Stomach (tissue), 9 donors: ENCODE results near the gene RAD21L1. TPM values are rescaled to one million over a fixed set of nuclear protein-coding genes. Genes with fewer than 3 reads are reported as not detected.

Experiments
- DNase-seq, 2 donors: peaks; one replicate each; pipeline versions ENCODE4 v3.0.0 to v3.0.0-alpha.2; 2013 to 2019
- H3K27ac ChIP-seq, 5 donors: fragments of 200-600 bp in 4 of 5; sonication (generic) in 4 of 5; one replicate each; pipeline ENCODE4 v1.5.1; 2013 to 2019; ENCODE audit warnings: mild to moderate bottlenecking in 1 of 5, moderate library complexity in 1 of 5
- H3K27me3 ChIP-seq, 3 donors: fragments of 200-600 bp; sonication (generic); one replicate each; pipeline ENCODE4 v1.5.1; 2017 to 2019; ENCODE audit warnings: mixed run types in 1 of 3
- H3K36me3 ChIP-seq, 4 donors: fragments of 200-600 bp; sonication (generic); 1 replicate in 3 of 4; 2 replicates in 1 of 4; pipeline ENCODE4 v1.5.1; 2016 to 2019
- H3K4me1 ChIP-seq, 4 donors: fragments of 200-600 bp; sonication (generic); one replicate each; pipeline ENCODE4 v1.5.1; 2016 to 2019
- H3K4me3 ChIP-seq, 4 donors: fragments of 200-600 bp; sonication (generic) in 3 of 4; one replicate each; pipeline ENCODE4 v1.5.1; 2016 to 2019; ENCODE audit warnings: mild to moderate bottlenecking in 1 of 4
- H3K9me3 ChIP-seq, 4 donors: fragments of 200-600 bp; sonication (generic); one replicate each; pipeline ENCODE4 v1.5.1; 2016 to 2019
- EP300 ChIP-seq: sonication (generic); formaldehyde crosslinking; IDR thresholded peaks from one replicate; pipeline ENCODE4 v1.6.1; 2017; ENCODE audit warnings: antibody characterized with exemption
- POLR2A ChIP-seq, 4 donors: fragments of 450-650 bp; IDR thresholded peaks; one replicate each; pipeline ENCODE4 v1.6.1; 2016; ENCODE audit warnings: antibody characterized with exemption in 4 of 4, control low read depth in 2 of 4, mild to moderate bottlenecking in 1 of 4, moderate library complexity in 1 of 4
- POLR2AphosphoS5 ChIP-seq, 3 donors: sonication (generic); formaldehyde crosslinking; IDR thresholded peaks; one replicate each; pipeline ENCODE4 v1.6.1; 2016; ENCODE audit warnings: antibody characterized with exemption in 3 of 3
- WGBS, 5 donors: extraction: QIAGEN DNeasy Blood & Tissue Kit in 3 of 5; methylation state at CpG; one replicate each; pipeline versions ENCODE4 v1.1.5 to v1.1.7; 2013 to 2018; 5-methylcytosine and 5-hydroxymethylcytosine counted together
- intact Hi-C: fragments of 100-400 bp; cut with DNase I; formaldehyde crosslinking; loops from one replicate; pipeline ENCODE4 v1.15.1; 2023; ENCODE audit warnings: low total_unique reads
- polyA plus RNA-seq, 3 donors: library from polyadenylated mRNA; stranded (reverse); fragments of 200-250 nt; gene quantifications; one replicate each; pipeline ENCODE4 v1.2.3, GENCODE V29; 2013
- total RNA-seq, 5 donors: library from RNA; depleted of rRNA; stranded (reverse); fragments of >200 nt; gene quantifications; one replicate each; pipeline versions ENCODE4 v1.1.0 to v1.2.3, GENCODE V29; 2014 to 2016
- TF ChIP-seq, protein P1 (sequence below), 7 experiments: fragments of 450-650 bp in 4 of 7; fragments of 200-600 bp in 3 of 7; sonication (generic) in 3 of 7; IDR thresholded peaks; one replicate each; pipeline ENCODE4 v1.5.1; 2016 to 2019; ENCODE audit warnings: antibody characterized with exemption in 7 of 7, control low read depth in 2 of 7, mild to moderate bottlenecking in 1 of 7
- donor health status: healthy with polysubstance abuse.
- donor health status: Bipolar disorder and iron deficiency.
- donor health status: healthy.

RAD21L1 gene
- total and polyA plus RNA-seq, 8 donors = not detected

DNA sequence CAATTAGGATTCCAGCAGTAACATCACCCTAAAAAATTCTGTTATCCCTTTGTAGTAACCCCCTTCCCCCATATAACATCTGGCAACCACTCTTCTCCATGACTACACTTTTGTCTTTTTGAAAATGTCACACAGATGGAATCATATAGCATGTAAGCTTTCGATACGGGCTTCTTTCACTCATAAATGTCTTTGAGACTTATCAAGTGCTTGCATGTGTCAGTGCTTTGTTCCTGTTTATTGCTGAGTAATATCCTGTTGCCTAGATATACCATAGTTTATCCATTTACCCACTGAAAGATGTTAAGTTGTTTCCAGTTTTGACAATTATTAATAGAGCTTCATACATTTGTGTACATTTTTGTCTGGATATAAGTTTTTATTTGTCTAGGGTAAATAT, 29.8 kb downstream of the RAD21L1 start:
- TF ChIP-seq POLR2A (IDR thresholded peaks at IDR 0.05) = no peak
- no peak for TF ChIP-seq EP300
- no peaks in the 10 kb centered on the region for H3K4me1 ChIP-seq
- no peak for DNase-seq
- H3K9me3 ChIP-seq = no peaks in the 10 kb centered on the region
- no peaks in the 10 kb centered on the region for H3K36me3 ChIP-seq
- 81 to 84% (median 84%) methylated on average over 2 of the region's 2 CpGs for WGBS, 5 donors
- H3K27me3 ChIP-seq = peaks cover 0 to 6% (median 0%) of the 10 kb centered on the region in 3 donors
- no peak overlapping the region for H3K27ac ChIP-seq
- no peak overlapping the region for H3K4me3 ChIP-seq
- intact Hi-C loops = no loop called here

DNA sequence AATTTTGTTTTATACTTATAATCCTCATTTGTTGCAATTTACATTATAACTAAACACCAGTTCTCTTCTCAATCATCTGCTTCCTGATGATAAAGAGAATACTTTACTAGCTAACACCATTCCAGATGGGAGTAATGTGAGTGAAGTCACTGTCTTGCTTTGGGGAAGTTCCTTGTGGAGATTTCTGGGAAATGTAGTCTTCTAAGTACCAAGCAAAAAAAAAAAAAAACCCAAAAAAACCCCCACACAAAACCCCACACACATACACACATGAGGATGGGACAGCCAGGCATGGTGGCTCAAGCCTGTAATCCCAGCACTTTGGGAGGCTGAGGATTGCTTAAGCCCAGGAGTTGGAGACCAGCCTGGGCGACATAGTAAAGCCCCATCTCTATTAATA, 38.0 kb downstream of the RAD21L1 start:
- H3K27ac ChIP-seq = no peak overlapping the region
- H3K4me1 ChIP-seq = peaks cover 16 to 31% (median 25%) of the 10 kb centered on the region in 4 donors
- H3K36me3 ChIP-seq = no peaks in the 10 kb centered on the region
- H3K27me3 ChIP-seq = peaks cover 0 to 10% (median 0%) of the 10 kb centered on the region in 3 donors
- H3K4me3 ChIP-seq = no peak overlapping the region
- WGBS, 5 donors = 62 to 94% (median 84%) methylated on average over 1 of the region's 1 CpG
- intact Hi-C loops = no loop called here
- DNase-seq = no peak
- no peak for TF ChIP-seq POLR2AphosphoS5 (IDR thresholded peaks at IDR 0.05)
- TF ChIP-seq, protein P1, sequence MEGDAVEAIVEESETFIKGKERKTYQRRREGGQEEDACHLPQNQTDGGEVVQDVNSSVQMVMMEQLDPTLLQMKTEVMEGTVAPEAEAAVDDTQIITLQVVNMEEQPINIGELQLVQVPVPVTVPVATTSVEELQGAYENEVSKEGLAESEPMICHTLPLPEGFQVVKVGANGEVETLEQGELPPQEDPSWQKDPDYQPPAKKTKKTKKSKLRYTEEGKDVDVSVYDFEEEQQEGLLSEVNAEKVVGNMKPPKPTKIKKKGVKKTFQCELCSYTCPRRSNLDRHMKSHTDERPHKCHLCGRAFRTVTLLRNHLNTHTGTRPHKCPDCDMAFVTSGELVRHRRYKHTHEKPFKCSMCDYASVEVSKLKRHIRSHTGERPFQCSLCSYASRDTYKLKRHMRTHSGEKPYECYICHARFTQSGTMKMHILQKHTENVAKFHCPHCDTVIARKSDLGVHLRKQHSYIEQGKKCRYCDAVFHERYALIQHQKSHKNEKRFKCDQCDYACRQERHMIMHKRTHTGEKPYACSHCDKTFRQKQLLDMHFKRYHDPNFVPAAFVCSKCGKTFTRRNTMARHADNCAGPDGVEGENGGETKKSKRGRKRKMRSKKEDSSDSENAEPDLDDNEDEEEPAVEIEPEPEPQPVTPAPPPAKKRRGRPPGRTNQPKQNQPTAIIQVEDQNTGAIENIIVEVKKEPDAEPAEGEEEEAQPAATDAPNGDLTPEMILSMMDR (IDR thresholded peaks at IDR 0.05) = no peak
- no peak for TF ChIP-seq POLR2A (IDR thresholded peaks at IDR 0.05)
- TF ChIP-seq EP300 = no peak
- H3K9me3 ChIP-seq = no peaks in the 10 kb centered on the region

DNA sequence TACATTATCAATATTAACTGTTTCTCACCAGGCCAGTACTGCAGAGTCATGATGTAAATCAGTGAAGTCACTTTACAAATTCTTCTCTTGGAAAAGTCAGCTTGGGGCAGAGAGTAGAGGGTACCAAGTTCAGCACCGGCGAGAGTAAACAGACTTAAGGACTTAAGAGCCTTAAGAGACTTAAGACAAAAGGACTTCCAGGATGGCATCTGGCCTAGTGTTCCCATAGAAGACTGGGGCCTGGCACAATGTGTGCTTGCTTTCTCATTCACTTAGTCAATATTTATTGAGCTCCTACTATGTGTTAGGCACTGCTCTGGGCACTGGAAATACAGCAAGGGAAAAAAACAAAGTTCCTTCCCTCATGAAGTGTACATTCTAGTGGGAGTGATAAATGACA, 38.9 kb downstream of the RAD21L1 start:
- no peaks in the 10 kb centered on the region for H3K9me3 ChIP-seq
- H3K4me1 ChIP-seq = peaks cover 16 to 31% (median 25%) of the 10 kb centered on the region in 4 donors
- H3K27ac ChIP-seq = peak overlapping the region in 1 of 5 donors; percentile 72
- no peak for TF ChIP-seq EP300
- no peak for TF ChIP-seq POLR2AphosphoS5 (IDR thresholded peaks at IDR 0.05)
- TF ChIP-seq, protein P1 (IDR thresholded peaks at IDR 0.05) = no peak
- TF ChIP-seq POLR2A (IDR thresholded peaks at IDR 0.05) = no peak
- peaks cover 0 to 10% (median 0%) of the 10 kb centered on the region in 3 donors for H3K27me3 ChIP-seq
- no peaks in the 10 kb centered on the region for H3K36me3 ChIP-seq
- no peak for DNase-seq
- WGBS, 5 donors = 34 to 68% (median 60%) methylated on average over 2 of the region's 2 CpGs
- intact Hi-C loops = no loop called here
- H3K4me3 ChIP-seq = no peak overlapping the region

DNA sequence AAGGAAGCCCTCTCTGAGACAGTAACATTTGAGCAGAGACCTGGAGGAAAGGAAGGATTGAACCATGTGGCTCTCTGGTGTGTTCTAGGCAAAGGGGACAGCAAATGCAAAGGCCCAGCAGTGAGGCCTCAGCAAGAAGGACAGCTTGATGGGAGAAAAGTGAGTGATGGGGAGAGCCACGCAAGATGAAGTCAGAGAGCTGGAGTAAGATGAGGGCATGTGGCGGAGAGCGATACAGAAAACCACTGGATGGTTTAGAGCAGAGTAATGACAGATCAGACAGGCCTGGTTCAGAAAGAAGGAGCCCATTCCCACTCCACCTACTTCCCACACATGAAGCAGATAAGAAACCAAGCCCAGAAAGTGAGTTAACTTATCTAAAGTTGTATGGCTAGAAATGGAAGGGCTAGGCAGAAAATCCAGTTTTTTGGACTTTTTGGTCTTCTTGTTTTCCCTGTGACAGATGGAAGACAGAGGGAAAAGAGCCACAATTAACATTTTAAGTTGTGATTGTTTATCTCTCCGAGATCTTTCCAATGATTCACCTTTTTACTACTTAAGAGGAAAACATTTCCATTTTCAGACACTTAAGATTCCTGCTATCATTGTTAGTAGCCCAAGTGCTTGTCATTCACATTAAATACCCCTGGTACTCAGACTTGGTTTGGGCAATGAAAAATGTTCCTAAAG, 39.5 kb downstream of the RAD21L1 start:
- DNase-seq = no peak
- intact Hi-C loops = no loop called here
- H3K27ac ChIP-seq = peak overlapping the region in 4 of 5 donors; percentile 72 to 84 (median 78)
- peaks cover 0 to 10% (median 0%) of the 10 kb centered on the region in 3 donors for H3K27me3 ChIP-seq
- H3K4me3 ChIP-seq = peak overlapping the region; percentile 86 to 99 (median 98)
- peaks cover 0 to under 1% (median 0%) of the 10 kb centered on the region in 4 donors for H3K36me3 ChIP-seq
- TF ChIP-seq, protein P1 (IDR thresholded peaks at IDR 0.05) = no peak
- H3K9me3 ChIP-seq = no peaks in the 10 kb centered on the region
- WGBS, 5 donors = 84 to 95% (median 91%) methylated on average over 4 of the region's 4 CpGs
- H3K4me1 ChIP-seq = peaks cover 16 to 31% (median 25%) of the 10 kb centered on the region in 4 donors

DNA sequence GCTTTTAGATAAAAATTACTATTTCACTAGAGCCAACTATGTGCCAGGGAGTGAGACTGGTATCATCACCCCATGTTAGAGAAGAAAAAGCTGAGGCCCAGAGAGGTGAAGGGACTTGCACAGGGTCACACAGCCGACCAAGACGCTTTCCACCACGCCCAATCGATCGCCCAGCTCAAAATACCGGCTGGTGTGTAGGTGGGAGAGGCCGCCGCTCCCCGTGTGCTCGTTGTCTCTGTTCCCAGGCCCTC, 40.0 kb downstream of the RAD21L1 start:
- 2 to 5% (median 4%) methylated on average over 10 of the region's 10 CpGs for WGBS, 5 donors
- Histone ChIP-seq H3K36me3 (peaks cover 0 to 5% (median 0%) of the 10 kb centered on the region in 4 donors), H3K27ac (peak overlapping the region; percentile 72 to 84 (median 81)), H3K4me1 (peaks cover 16 to 31% (median 25%) of the 10 kb centered on the region in 4 donors), H3K9me3 (no peaks in the 10 kb centered on the region), H3K27me3 (peaks cover 0 to 10% (median 0%) of the 10 kb centered on the region in 3 donors), H3K4me3 (peak overlapping the region; percentile 86 to 99 (median 98))
- no peak for DNase-seq
- no peak for TF ChIP-seq POLR2A (IDR thresholded peaks at IDR 0.05)
- no peak for TF ChIP-seq POLR2AphosphoS5 (IDR thresholded peaks at IDR 0.05)
- TF ChIP-seq EP300 = no peak
- TF ChIP-seq, protein P1 (IDR thresholded peaks at IDR 0.05) = no peak
- intact Hi-C loops = no loop called here
